GM19035 (cell line): Measurements from ENCODE around the gene ALDH1A1.

ENCODE experiments used
- ATAC-seq: cut with Tn5 transposase; IDR thresholded peaks from one replicate; pipeline ENCODE4 v1.9.1; 2021; ENCODE audit not compliant: unreplicated experiment

The ALDH1A1 gene

DNA sequence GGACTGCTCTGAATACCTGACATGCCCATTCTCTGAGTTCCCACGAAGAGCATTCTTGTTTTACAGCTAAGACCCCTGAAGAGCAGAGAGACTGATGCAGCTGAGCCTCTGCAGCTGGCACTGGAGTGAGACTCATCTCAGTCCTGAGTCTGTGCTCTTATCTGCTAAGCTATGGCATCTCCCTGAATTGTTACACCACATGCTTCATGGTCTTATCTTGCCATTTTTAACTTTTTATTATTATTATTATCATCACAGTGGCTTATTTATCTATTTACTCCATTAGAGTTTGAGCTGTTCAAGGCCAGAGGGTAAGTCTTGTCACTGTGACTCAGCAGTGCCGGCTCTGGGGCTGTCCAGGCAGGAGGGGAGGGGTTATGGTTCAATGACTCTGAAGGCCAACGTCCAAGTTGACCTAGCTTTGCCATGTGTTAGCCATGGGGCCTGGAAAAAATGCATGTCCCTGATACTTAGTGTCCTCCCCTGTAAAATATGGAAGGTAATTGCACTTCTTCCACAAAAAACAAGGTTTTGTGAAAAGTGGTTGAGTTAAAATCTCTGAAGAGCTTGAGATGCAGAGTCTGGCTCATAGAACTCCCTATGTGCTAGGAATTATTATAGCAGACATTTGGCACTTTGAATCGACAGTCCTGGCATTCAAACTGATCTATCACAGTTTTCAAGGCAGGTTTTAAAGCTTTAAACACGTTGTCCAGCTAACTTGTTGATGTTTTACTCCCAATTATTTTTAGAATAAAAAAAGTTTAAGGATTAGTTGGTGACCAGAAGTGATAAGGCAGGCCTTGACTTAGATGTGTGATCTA, 94.6 kb downstream of the ALDH1A1 start:
- ATAC-seq = no peak

GRCh38 chr9:72857624-72857996, 95.2 kb downstream of the ALDH1A1 start:
- no peak for ATAC-seq

DNA sequence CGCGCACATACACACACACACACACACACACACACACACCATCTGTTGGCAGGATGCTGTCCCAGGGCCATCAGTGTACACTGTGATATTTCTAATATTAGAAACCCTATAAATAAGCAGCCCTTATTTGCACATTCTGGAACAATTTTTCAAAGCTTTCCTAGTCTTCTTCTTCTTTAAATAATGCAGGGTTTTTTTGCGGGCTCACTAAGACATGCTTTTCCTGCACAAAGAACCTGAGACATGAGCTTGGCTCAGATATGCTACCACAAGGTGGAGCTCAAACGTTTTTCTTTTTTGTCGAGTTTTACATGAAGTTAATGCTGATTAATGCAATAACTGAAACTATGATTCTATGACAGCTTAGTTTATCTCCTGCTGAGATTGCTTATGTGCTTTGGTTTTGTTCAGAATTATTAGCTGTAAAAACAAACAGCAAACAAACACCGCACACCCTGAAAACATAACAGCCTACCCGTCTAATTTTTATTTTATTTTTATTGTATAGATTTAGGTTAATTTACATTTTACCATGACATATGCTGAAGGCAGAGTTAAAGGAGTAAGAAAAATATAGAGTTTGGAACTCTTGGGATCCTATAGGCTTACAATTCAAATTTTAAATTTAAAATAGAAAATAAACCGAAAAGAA, 95.8 kb downstream of the ALDH1A1 start:
- no peak for ATAC-seq

GRCh38 chr9:72855890-72856523, 96.8 kb downstream of the ALDH1A1 start:
- ATAC-seq = no peak

- ATAC-seq = no peak
These were observed 97.5 kb downstream of the ALDH1A1 start for GRCh38 chr9:72855321-72855720.
